Stimulated activated effector memory CD8-positive, alpha-beta T cell treated with anti-CD3 and anti-CD28 coated beads, Interleukin-12 subunit alpha, Interleukin-12 subunit beta, amount 100 ng/mL, for 72 hours (primary cell): Measurements from ENCODE around the gene GTF2IRD1.

Experiments
- ATAC-seq: fragments of 150-1000 bp; cut with Tn5 transposase; 2 replicates; pipeline ENCODE4 v1.10.0; 2021
- DNase-seq, 2 donors: peaks; one replicate each; pipeline ENCODE4 v3.0.0; 2021 to 2022; ENCODE audit warnings: low spot score in 2 of 2
- H3K27ac Mint-ChIP-seq: one replicate; pipeline ENCODE4 v1.8.0; 2022; ENCODE audit warnings: mild to moderate bottlenecking, mixed read lengths
- H3K36me3 Mint-ChIP-seq: one replicate; pipeline ENCODE4 v1.8.0; 2022; ENCODE audit warnings: mild to moderate bottlenecking, mixed read lengths
- H3K4me1 Mint-ChIP-seq: one replicate; pipeline ENCODE4 v1.8.0; 2022; ENCODE audit warnings: mixed read lengths
- H3K4me3 Mint-ChIP-seq: one replicate; pipeline ENCODE4 v1.8.0; 2022; ENCODE audit warnings: mild to moderate bottlenecking, mixed read lengths
- H3K9me3 Mint-ChIP-seq: one replicate; pipeline ENCODE4 v1.8.0; 2022; ENCODE audit warnings: mixed read lengths

Gene GTF2IRD1

GRCh38 chr7:74567318-74567668 is 113.6 kb downstream of the GTF2IRD1 start:
- Mint-ChIP-seq H3K36me3 (no peaks in the 10 kb centered on the region), H3K9me3 (no peaks in the 10 kb centered on the region), H3K27ac (peak overlapping the region; percentile 58), H3K4me3 (no peak overlapping the region), H3K4me1 (peaks cover 30% of the 10 kb centered on the region)
- ATAC-seq (no peak), DNase-seq (no peak)

GRCh38 chr7:74568658-74569057 is 115.0 kb downstream of the GTF2IRD1 start:
- H3K4me1 Mint-ChIP-seq: peaks cover 36% of the 10 kb centered on the region
- H3K36me3 Mint-ChIP-seq: no peaks in the 10 kb centered on the region
- peak overlapping the region; percentile 85 for H3K27ac Mint-ChIP-seq
- no peak overlapping the region for H3K4me3 Mint-ChIP-seq
- no peak for ATAC-seq
- no peak for DNase-seq
- no peaks in the 10 kb centered on the region for H3K9me3 Mint-ChIP-seq

- ATAC-seq (peak; percentile 89), DNase-seq (peak in 1 of 2 donors; percentile 23)
- no peaks in the 10 kb centered on the region for H3K36me3 Mint-ChIP-seq
- H3K9me3 Mint-ChIP-seq: no peaks in the 10 kb centered on the region
- H3K4me3 Mint-ChIP-seq: peak overlapping the region; percentile 59
- peak overlapping the region; percentile 85 for H3K27ac Mint-ChIP-seq
- peaks cover 36% of the 10 kb centered on the region for H3K4me1 Mint-ChIP-seq
Measured at GRCh38 chr7:74569501-74570075, 115.9 kb downstream of the GTF2IRD1 start.

- no peaks in the 10 kb centered on the region for H3K36me3 Mint-ChIP-seq
- H3K27ac Mint-ChIP-seq: peak overlapping the region; percentile 85
- ATAC-seq (no peak), DNase-seq (no peak)
- H3K4me1 Mint-ChIP-seq: peaks cover 44% of the 10 kb centered on the region
- H3K4me3 Mint-ChIP-seq: no peak overlapping the region
- no peaks in the 10 kb centered on the region for H3K9me3 Mint-ChIP-seq
Measured at GRCh38 chr7:74570533-74571156, 116.9 kb downstream of the GTF2IRD1 start.

- Mint-ChIP-seq H3K4me1 (peaks cover 40% of the 10 kb centered on the region), H3K4me3 (no peak overlapping the region), H3K27ac (peak overlapping the region; percentile 45), H3K9me3 (no peaks in the 10 kb centered on the region), H3K36me3 (no peaks in the 10 kb centered on the region)
- DNase-seq (no peak), ATAC-seq (no peak)
Measured at GRCh38 chr7:74572301-74572979, 118.7 kb downstream of the GTF2IRD1 start.

- ATAC-seq: no peak
- Mint-ChIP-seq H3K27ac (no peak overlapping the region), H3K4me1 (peaks cover 36% of the 10 kb centered on the region), H3K9me3 (no peaks in the 10 kb centered on the region), H3K36me3 (no peaks in the 10 kb centered on the region), H3K4me3 (no peak overlapping the region)
- no peak for DNase-seq
Measured at GRCh38 chr7:74573512-74573911, 119.8 kb downstream of the GTF2IRD1 start.

GRCh38 chr7:74575083-74575784 is 121.5 kb downstream of the GTF2IRD1 start:
- ATAC-seq: peak; percentile 76

GRCh38 chr7:74575811-74576210 is 122.1 kb downstream of the GTF2IRD1 start:
- no peak for ATAC-seq
- H3K4me3 Mint-ChIP-seq: no peak overlapping the region
- H3K27ac Mint-ChIP-seq: no peak overlapping the region

More at GRCh38 chr7:74575083-74575784, 121.5 kb downstream of the GTF2IRD1 start:
- Mint-ChIP-seq H3K9me3 (no peaks in the 10 kb centered on the region), H3K36me3 (no peaks in the 10 kb centered on the region), H3K4me1 (peaks cover 19% of the 10 kb centered on the region), H3K27ac (no peak overlapping the region), H3K4me3 (no peak overlapping the region)
- DNase-seq: no peak

GRCh38 chr7:74579800-74580685 is 126.3 kb downstream of the GTF2IRD1 start:
- no peaks in the 10 kb centered on the region for H3K9me3 Mint-ChIP-seq
- no peak overlapping the region for H3K4me3 Mint-ChIP-seq
- peaks cover 7% of the 10 kb centered on the region for H3K4me1 Mint-ChIP-seq
- no peak for ATAC-seq
- DNase-seq: no peak
- H3K36me3 Mint-ChIP-seq: no peaks in the 10 kb centered on the region
- no peak overlapping the region for H3K27ac Mint-ChIP-seq

More at GRCh38 chr7:74575811-74576210, 122.1 kb downstream of the GTF2IRD1 start:
- DNase-seq: no peak
- no peaks in the 10 kb centered on the region for H3K36me3 Mint-ChIP-seq
- no peaks in the 10 kb centered on the region for H3K9me3 Mint-ChIP-seq
- H3K4me1 Mint-ChIP-seq: peaks cover 15% of the 10 kb centered on the region

- Mint-ChIP-seq H3K9me3 (no peaks in the 10 kb centered on the region), H3K4me3 (no peak overlapping the region), H3K27ac (no peak overlapping the region), H3K4me1 (no peaks in the 10 kb centered on the region), H3K36me3 (no peaks in the 10 kb centered on the region)
- no peak for ATAC-seq
- DNase-seq: no peak
Measured at GRCh38 chr7:74581916-74582440, 128.3 kb downstream of the GTF2IRD1 start.

- DNase-seq (no peak), ATAC-seq (no peak)
- H3K4me3 Mint-ChIP-seq: no peak overlapping the region
- no peaks in the 10 kb centered on the region for H3K4me1 Mint-ChIP-seq
- H3K36me3 Mint-ChIP-seq: no peaks in the 10 kb centered on the region
- H3K9me3 Mint-ChIP-seq: no peaks in the 10 kb centered on the region
- no peak overlapping the region for H3K27ac Mint-ChIP-seq
Measured at GRCh38 chr7:74582447-74583039, 128.8 kb downstream of the GTF2IRD1 start.

- Mint-ChIP-seq H3K27ac (no peak overlapping the region), H3K4me1 (no peaks in the 10 kb centered on the region), H3K36me3 (no peaks in the 10 kb centered on the region), H3K4me3 (no peak overlapping the region), H3K9me3 (no peaks in the 10 kb centered on the region)
- DNase-seq (no peak), ATAC-seq (no peak)
Measured at GRCh38 chr7:74583630-74584029, 129.9 kb downstream of the GTF2IRD1 start.

GRCh38 chr7:74584160-74584954 is 130.7 kb downstream of the GTF2IRD1 start:
- ATAC-seq: no peak
- DNase-seq: no peak
- Mint-ChIP-seq H3K27ac (no peak overlapping the region), H3K4me1 (no peaks in the 10 kb centered on the region), H3K36me3 (no peaks in the 10 kb centered on the region), H3K9me3 (no peaks in the 10 kb centered on the region), H3K4me3 (no peak overlapping the region)

GRCh38 chr7:74585844-74586243 is 132.1 kb downstream of the GTF2IRD1 start:
- no peaks in the 10 kb centered on the region for H3K36me3 Mint-ChIP-seq
- ATAC-seq (no peak), DNase-seq (no peak)
- H3K27ac Mint-ChIP-seq: no peak overlapping the region
- no peak overlapping the region for H3K4me3 Mint-ChIP-seq
- no peaks in the 10 kb centered on the region for H3K9me3 Mint-ChIP-seq
- H3K4me1 Mint-ChIP-seq: no peaks in the 10 kb centered on the region
